Smooth muscle cell (in vitro differentiated cells): ENCODE results near the gene FAM240A. TPM values are rescaled to one million over a fixed set of nuclear protein-coding genes. Genes with fewer than 3 reads are reported as not detected.

Experiments used
- DNase-seq: peaks from one replicate; lab custom pipeline; 2025; ENCODE audit not compliant: unreplicated experiment; lab: John Stamatoyannopoulos, UW
- H2AFZ ChIP-seq: fragments of 200-600 bp; sonication (generic); 2 replicates; pipeline ENCODE4 v1.6.0; 2016; ENCODE audit warnings: antibody characterized with exemption, low read depth, mild to moderate bottlenecking
- H3F3A ChIP-seq: fragments of 200-600 bp; sonication (generic); 2 replicates; pipeline ENCODE4 v1.6.0; 2017; ENCODE audit warnings: antibody characterized with exemption, low read depth
- H3K27ac ChIP-seq: fragments of 200-600 bp; sonication (generic); 2 replicates; pipeline ENCODE4 v1.5.1; 2016; ENCODE audit warnings: low read depth, mild to moderate bottlenecking
- H3K27me3 ChIP-seq: fragments of 200-600 bp; sonication (generic); 2 replicates; pipeline ENCODE4 v1.6.1; 2016; ENCODE audit warnings: low read depth, mild to moderate bottlenecking
- H3K36me3 ChIP-seq: fragments of 200-600 bp; sonication (generic); 2 replicates; pipeline ENCODE4 v1.5.1; 2016; ENCODE audit warnings: low read depth
- H3K4me1 ChIP-seq: fragments of 200-600 bp; sonication (generic); 2 replicates; pipeline ENCODE4 v1.5.1; 2016; ENCODE audit warnings: low read depth
- H3K4me2 ChIP-seq: fragments of 200-600 bp; sonication (generic); 2 replicates; pipeline ENCODE4 v1.6.0; 2016; ENCODE audit warnings: mild to moderate bottlenecking
- H3K4me3 ChIP-seq: fragments of 200-600 bp; sonication (generic); 2 replicates; pipeline ENCODE4 v1.5.1; 2016; ENCODE audit warnings: mild to moderate bottlenecking
- H3K79me2 ChIP-seq: fragments of 200-600 bp; sonication (generic); 2 replicates; pipeline ENCODE4 v1.6.0; 2016; ENCODE audit warnings: low read depth, mild to moderate bottlenecking
- H3K9ac ChIP-seq: fragments of 200-600 bp; sonication (generic); 2 replicates; pipeline ENCODE4 v1.6.0; 2016; ENCODE audit warnings: low read depth
- H3K9me3 ChIP-seq: fragments of 200-600 bp; sonication (generic); replicated peaks from 2 replicates; pipeline ENCODE4 v1.5.1; 2016; ENCODE audit warnings: low read depth
- H4K20me1 ChIP-seq: fragments of 200-600 bp; sonication (generic); 2 replicates; pipeline ENCODE4 v1.6.0; 2016; ENCODE audit warnings: low read depth
- CTCF ChIP-seq: fragments of 200-600 bp; sonication (generic); IDR thresholded peaks from 2 replicates; pipeline ENCODE4 v1.5.1; 2017; ENCODE audit warnings: borderline replicate concordance, mild to moderate bottlenecking, antibody characterized with exemption; ENCODE audit not compliant: insufficient read depth, poor library complexity, severe bottlenecking
- WGBS: methylation state at CpG from one replicate; pipeline ENCODE4 v1.1.7; 2016; ENCODE audit warnings: low lambda C conversion rate; 5-methylcytosine and 5-hydroxymethylcytosine counted together
- polyA plus RNA-seq: library from polyadenylated mRNA; unstranded; fragments of >200 nt; fragmentation: Nextera tagmentation; extraction: Ambion mirVana; gene quantifications from 2 replicates; pipeline ENCODE4 v1.2.1, GENCODE V29; 2016
- total RNA-seq: library from RNA; depleted of rRNA; stranded (reverse); fragments of >200 nt; gene quantifications from 2 replicates; pipeline ENCODE4 v1.2.3, GENCODE V29; 2014

The FAM240A gene
- total and polyA plus RNA-seq, 2 experiments from 2014 or later: not detected

- peaks cover 10% of the 10 kb centered on the region for H3K4me1 ChIP-seq
- H3K36me3 ChIP-seq: no peaks in the 10 kb centered on the region
- DNase-seq: no peak
- H3K27me3 ChIP-seq: no peaks in the 10 kb centered on the region
- no peak overlapping the region for H3K4me3 ChIP-seq
- H3K79me2 ChIP-seq: no peaks in the 10 kb centered on the region
- no peak for TF ChIP-seq CTCF
- H4K20me1 ChIP-seq: no peaks in the 10 kb centered on the region
- H3K9me3 ChIP-seq: no peaks in the 10 kb centered on the region
- H2AFZ ChIP-seq: no peak overlapping the region
- H3F3A ChIP-seq: no peaks in the 10 kb centered on the region
- WGBS: 44% methylated on average over 2 of the region's 2 CpGs
- H3K27ac ChIP-seq: no peak overlapping the region
- no peak overlapping the region for H3K4me2 ChIP-seq
- no peak overlapping the region for H3K9ac ChIP-seq
Observed at GRCh38 chr3:46624533-46624932, 12.2 kb downstream of the FAM240A start.

DNA sequence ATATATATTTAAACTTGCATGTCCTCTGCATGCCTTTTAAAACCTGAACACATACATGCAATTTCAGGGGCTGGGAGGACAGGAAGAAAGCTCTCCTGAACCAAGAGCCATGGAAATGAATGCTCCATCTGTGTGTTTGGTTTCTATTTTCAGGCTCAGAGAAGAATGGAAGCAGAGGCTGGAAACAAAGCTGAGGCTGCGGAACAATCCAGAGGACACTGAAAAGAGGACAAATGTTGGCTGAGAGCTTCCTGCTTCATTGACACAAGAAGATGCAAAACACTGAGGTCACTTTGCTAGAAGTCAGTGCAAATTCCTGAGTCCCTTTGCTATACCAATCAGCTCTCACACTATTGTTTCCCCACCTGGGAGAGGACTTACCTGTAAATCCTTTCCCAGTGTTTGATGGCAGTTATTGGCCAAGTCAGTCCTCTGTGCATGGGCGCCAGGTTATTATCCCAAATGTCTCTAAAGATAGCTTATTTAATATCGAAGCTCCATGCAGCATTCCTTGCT, 12.7 kb downstream of the FAM240A start:
- 92% methylated on average over 3 of the region's 3 CpGs for WGBS
- Histone ChIP-seq H3K36me3 (no peaks in the 10 kb centered on the region), H4K20me1 (no peaks in the 10 kb centered on the region), H3K4me3 (no peak overlapping the region), H3K9ac (no peak overlapping the region), H3K27me3 (no peaks in the 10 kb centered on the region), H3K4me2 (no peak overlapping the region), H3K4me1 (peaks cover 13% of the 10 kb centered on the region), H3K9me3 (no peaks in the 10 kb centered on the region), H3F3A (no peaks in the 10 kb centered on the region), H3K27ac (no peak overlapping the region), H2AFZ (no peak overlapping the region), H3K79me2 (no peaks in the 10 kb centered on the region)
- TF ChIP-seq CTCF: no peak
- DNase-seq: no peak

- no peak for TF ChIP-seq CTCF
- no peaks in the 10 kb centered on the region for H3K9me3 ChIP-seq
- no peaks in the 10 kb centered on the region for H3K27me3 ChIP-seq
- H4K20me1 ChIP-seq: no peaks in the 10 kb centered on the region
- H3K4me1 ChIP-seq: peaks cover 13% of the 10 kb centered on the region
- no peak overlapping the region for H3K9ac ChIP-seq
- no peaks in the 10 kb centered on the region for H3K36me3 ChIP-seq
- WGBS: 88% methylated on average over 4 of the region's 4 CpGs
- H2AFZ ChIP-seq: no peak overlapping the region
- no peak for DNase-seq
- H3K4me2 ChIP-seq: no peak overlapping the region
- no peak overlapping the region for H3K27ac ChIP-seq
- no peaks in the 10 kb centered on the region for H3F3A ChIP-seq
- no peaks in the 10 kb centered on the region for H3K79me2 ChIP-seq
- H3K4me3 ChIP-seq: no peak overlapping the region
Observed at GRCh38 chr3:46626039-46626438, 13.7 kb downstream of the FAM240A start.

DNA sequence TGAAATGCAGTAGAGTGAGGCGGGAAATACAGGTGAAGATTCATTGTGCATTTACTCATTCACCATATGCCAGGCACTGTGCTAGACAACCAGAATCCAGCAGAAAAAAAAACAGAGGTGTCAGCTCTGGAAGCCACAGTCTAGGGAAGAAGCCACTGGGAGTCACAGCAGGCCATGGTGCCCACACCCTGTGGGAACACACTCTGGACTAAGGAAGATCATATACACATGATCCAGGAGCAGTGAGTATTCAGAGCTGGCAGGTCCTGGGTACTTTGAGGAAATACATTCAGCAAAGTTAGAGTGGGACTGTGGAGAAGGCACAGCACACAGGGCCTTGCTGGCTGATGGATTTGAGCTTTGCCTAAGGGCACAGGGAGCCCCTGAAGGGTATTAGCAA, 14.8 kb downstream of the FAM240A start:
- Histone ChIP-seq H3K27me3 (no peaks in the 10 kb centered on the region), H3K9me3 (no peaks in the 10 kb centered on the region), H3K4me3 (no peak overlapping the region), H3K4me1 (peaks cover 13% of the 10 kb centered on the region), H4K20me1 (no peaks in the 10 kb centered on the region), H3K79me2 (no peaks in the 10 kb centered on the region), H3K36me3 (no peaks in the 10 kb centered on the region), H3F3A (no peaks in the 10 kb centered on the region), H2AFZ (no peak overlapping the region), H3K9ac (no peak overlapping the region), H3K4me2 (no peak overlapping the region), H3K27ac (no peak overlapping the region)
- DNase-seq: no peak
- no peak for TF ChIP-seq CTCF
- WGBS: 92% methylated on average over 1 of the region's 1 CpG
